NOMO-1 treated with DMSO at 0.1 percent for 48 hours (cell line): ENCODE data around the gene GAPVD1.
"Not testable (repeated sequence)": the region's sequence is repeated elsewhere in the genome, so short reads cannot be mapped to it uniquely, and the experiment has no call there.

Source experiments
- DNase-seq: peaks from one replicate; lab custom pipeline; 2025; ENCODE audit not compliant: unreplicated experiment; lab: John Stamatoyannopoulos, UW

GAPVD1 gene, protein sequence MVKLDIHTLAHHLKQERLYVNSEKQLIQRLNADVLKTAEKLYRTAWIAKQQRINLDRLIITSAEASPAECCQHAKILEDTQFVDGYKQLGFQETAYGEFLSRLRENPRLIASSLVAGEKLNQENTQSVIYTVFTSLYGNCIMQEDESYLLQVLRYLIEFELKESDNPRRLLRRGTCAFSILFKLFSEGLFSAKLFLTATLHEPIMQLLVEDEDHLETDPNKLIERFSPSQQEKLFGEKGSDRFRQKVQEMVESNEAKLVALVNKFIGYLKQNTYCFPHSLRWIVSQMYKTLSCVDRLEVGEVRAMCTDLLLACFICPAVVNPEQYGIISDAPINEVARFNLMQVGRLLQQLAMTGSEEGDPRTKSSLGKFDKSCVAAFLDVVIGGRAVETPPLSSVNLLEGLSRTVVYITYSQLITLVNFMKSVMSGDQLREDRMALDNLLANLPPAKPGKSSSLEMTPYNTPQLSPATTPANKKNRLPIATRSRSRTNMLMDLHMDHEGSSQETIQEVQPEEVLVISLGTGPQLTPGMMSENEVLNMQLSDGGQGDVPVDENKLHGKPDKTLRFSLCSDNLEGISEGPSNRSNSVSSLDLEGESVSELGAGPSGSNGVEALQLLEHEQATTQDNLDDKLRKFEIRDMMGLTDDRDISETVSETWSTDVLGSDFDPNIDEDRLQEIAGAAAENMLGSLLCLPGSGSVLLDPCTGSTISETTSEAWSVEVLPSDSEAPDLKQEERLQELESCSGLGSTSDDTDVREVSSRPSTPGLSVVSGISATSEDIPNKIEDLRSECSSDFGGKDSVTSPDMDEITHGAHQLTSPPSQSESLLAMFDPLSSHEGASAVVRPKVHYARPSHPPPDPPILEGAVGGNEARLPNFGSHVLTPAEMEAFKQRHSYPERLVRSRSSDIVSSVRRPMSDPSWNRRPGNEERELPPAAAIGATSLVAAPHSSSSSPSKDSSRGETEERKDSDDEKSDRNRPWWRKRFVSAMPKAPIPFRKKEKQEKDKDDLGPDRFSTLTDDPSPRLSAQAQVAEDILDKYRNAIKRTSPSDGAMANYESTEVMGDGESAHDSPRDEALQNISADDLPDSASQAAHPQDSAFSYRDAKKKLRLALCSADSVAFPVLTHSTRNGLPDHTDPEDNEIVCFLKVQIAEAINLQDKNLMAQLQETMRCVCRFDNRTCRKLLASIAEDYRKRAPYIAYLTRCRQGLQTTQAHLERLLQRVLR (N-terminal part only)

DNA sequence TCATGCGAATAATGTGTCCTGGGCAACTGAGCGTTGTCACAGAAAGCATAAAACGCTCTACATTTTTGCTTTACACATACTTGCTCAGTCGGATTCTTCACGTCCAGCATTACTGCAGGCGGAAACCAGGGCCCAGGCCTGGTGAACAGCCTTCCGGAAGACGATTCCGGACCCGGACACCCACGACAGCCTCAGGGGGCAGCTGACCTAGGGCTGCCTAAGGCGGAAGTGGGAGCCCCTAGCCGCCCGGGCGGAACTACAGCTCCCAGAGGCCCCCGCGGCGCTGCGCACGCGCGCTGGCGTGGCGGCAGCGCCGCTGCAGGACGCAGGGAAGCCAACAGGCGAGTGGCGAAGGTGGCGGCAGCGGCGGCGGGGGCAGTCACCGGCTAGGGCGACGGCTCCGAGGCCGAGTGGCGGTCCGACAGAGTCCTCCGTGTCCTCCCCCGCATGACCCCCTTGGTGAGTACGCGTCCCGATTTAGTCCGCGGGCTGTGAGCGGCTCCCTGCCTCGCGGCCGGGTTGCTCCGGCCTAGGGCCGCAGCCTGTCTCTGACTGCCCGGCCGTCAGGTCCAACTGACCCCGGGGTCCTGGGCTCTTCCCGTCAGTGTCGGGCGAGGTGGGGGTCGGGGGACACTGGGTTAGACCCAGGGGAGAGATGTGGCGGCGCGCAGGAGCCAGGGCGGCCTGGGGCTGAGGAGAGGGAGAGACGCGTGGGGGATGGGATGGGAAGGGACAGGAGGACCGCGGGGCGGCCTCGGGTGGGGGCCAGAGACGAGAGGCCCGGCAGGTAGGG lies at the start of gene GAPVD1:
TSS of gene GAPVD1 (plus strand) at position 326 of the 793 bp plus-strand sequence. CDS start 37,096 bp downstream, outside the sequence.
- peak; percentile 94 for DNase-seq

DNA sequence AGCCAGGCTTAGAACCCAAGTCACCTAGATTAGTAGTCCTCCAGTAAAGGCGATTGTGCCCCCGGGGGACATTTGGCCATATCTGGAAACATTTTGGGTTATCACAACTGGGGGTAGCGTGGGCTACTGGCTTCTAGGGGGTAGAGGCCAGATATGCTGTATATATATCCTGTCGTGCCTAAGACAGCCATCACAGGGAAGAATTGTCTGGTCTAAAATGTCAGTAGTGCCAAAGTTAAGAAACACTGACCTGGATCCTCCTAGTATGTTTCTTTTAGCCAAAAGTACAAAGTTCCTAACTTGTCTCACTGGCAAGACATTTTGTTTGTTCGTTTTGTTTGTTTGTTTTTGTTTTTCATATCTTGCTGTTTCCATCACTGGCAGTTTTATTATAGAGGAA lies 47.4 kb upstream of the GAPVD1 start:
- no peak for DNase-seq

DNA sequence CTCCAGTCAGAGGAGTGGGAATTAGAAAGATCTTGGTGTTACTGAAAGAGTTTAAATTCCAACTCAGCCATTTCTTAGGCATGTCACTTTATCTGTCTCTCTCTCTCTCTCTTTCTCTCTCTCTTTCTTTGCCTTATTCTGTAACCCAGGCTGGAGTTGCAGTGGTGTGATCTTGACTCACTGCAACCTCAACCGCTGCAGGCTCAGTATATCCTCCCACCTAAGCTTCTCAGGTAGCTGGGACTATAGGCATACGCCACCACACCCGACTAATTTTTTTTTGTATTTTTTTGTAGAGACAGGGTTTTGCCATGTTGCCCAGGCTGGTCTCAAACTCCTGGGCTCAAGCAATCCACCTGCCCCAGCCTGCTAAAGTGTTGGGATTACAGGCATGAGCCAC lies 43.0 kb upstream of the GAPVD1 start:
- DNase-seq, result no peak

DNA sequence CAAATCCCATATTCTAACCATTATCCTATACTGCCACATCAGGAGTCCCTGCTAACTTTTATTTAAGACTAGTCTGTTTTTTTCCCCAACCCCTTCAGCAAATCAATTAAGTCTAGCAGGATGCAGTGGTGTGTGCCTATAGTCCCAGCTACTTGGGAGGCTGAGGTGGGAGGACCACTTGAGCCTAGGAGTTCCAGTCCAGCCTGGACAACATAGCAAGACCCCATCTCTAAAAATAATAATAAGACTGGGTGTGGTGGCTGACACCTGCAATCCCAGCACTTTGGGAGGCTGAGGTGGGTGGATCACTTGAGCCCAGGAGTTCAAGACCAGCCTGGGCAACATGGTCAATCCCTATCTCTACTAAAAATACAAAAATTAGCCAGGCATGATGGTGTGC lies 36.8 kb upstream of the GAPVD1 start:
- not testable (repeated sequence) for DNase-seq

DNA sequence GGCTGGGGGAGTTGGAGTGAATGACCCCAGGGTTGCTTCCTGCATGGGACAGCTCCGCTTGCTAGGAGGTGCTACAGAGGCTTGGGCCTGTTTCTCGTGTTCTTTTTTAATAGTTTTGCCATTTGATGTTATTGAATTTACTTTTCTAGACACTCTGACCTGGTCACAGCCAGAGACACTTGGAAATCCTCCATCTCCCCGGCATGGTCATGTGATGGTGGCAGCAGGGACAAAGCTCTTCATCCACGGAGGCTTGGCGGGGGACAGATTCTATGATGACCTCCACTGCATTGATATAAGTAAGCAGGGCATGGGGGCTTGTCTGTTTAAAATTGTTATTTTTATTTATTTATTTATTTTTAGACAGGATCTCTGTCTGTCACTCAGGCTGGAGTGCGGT lies 33.9 kb upstream of the GAPVD1 start:
- no peak for DNase-seq

DNA sequence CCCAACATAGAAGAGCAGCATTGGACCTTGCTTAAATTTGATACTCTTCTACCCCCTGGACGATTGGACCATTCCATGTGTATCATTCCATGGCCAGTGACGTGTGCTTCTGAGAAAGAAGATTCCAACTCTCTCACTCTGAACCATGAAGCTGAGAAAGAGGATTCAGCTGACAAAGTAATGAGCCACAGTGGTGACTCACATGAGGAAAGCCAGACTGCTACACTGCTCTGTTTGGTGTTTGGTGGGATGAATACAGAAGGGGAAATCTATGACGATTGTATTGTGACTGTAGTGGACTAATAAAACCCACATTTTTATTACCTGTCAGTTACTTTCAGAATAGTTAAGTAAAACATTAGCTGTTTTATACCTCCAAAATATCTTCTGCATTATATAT lies 27.9 kb upstream of the GAPVD1 start:
- no peak for DNase-seq

DNA sequence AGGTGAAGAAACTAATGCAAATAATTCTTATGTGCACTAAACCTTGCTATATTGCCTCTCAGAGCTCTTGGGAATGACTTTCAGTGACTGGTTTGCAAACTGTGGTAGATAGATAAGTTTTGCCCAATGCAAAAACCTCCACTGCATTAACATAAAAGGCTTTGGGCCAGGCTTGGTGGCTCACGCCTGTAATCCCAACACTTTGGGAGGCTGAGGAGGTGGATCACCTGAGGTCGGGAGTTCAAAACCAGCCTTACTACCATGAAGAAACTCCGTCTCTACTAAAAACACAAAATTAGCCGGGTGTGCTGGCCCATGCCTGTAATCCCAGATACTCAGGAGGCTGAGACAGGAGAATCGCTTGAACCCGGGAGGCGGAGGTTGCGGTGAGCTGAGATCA lies 27.5 kb upstream of the GAPVD1 start:
- not testable (repeated sequence) for DNase-seq

DNA sequence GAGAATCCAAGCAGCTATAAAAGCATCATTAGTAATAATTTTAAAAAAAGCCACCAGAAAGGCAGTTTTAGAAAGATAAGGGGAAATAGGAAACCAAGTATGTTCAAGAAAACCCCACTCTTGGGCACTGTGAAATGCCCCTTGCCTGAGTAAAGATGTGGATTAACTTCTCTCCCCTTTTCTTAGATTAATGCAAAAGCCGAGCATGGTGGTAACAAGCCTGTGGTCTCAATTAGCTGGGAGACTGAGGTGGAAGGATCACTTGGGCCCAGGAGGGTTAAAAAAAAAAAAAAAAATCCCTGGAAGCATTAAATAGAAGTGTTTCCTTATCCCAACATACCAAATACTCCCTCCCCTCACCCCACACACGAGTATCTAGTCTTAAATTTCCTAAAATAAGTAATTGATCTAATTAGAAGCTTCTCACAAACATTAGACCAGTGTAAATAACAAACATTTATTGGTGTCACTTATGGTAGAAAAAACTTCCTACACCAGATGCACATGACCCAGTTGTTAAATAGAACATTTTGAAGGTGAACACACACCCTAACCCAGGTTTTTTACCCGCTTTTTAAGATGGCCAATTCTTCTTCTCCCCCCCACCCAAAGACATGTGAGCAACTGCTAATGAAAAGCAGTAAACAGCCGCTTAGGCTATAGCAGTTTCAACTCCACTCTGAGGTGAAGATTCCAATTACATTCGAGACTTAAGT lies 25.7 kb upstream of the GAPVD1 start:
- no peak for DNase-seq

DNA sequence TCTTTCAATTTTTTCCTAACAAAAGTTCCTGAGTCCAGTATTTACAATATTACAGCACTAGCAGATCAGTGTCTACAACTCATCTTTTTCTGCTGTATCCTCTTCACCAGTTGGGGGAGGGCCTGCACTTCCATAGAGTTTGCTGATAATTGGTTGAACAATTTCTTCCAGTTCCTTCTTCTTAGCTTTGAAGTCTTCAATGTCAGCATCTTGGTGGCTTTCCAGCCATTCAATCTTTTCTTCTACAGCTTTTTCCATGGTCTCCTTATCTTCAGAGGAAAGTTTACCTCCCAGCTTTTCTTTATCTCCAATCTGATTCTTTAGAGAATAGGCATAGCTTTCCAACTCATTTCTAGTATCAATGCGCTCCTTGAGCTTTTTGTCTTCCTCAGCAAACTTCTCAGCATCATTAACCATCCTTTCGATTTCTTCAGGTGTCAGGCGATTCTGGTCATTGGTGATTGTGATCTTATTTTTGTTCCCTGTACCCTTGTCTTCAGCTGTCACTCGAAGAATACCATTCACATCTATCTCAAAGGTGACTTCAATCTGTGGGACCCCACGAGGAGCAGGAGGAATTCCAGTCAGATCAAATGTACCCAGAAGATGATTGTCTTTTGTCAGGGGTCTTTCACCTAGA lies 25.0 kb upstream of the GAPVD1 start:
- DNase-seq, result not testable (repeated sequence)

DNA sequence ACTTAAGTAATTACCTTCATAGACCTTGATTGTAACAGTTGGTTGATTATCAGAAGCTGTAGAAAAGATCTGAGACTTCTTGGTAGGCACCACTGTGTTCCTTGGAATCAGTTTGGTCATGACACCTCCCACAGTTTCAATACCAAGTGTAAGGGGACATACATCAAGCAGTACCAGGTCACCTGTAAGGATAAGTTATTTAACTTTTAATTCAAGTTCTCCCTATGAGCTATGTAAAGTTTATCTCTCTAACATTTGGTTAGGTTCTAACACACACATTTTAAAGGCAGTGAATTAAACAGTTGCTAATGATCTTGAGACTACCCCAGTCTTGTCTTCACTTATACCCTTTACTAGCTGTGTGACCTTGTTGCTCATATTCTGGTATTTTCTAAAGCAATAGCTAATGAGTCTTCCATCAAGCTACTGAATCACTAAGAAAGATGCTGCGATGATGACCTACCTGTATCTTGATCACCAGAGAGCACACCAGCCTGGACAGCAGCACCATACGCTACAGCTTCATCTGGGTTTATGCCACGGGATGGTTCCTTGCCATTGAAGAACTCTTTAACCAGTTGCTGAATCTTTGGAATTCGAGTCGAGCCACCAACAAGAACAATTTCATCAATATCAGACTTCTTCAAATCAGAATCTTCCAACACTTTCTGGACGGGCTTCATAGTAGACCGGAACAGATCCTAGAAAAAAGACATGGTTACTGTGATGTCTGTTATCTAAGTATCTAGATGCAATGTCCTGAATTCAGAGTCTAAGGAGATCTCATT lies 23.3 kb upstream of the GAPVD1 start:
- DNase-seq, result no peak

DNA sequence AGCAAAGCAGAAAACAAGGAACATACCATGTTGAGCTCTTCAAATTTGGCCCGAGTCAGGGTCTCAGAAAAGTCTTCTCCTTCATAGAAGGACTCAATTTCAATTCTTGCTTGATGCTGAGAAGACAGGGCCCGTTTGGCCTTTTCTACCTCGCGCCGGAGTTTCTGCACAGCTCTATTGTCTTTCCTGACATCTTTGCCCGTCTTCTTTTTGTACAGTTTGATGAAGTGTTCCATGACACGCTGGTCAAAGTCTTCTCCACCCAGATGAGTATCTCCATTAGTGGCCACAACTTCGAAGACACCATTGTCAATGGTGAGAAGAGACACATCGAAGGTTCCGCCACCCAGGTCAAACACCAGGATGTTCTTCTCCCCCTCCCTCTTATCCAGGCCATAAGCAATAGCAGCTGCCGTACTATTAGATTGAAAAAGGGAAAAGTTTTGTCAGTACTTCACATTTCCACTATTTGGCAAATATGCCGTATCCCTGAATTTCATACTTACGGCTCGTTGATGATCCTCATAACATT lies 22.6 kb upstream of the GAPVD1 start:
- DNase-seq, result no peak

DNA sequence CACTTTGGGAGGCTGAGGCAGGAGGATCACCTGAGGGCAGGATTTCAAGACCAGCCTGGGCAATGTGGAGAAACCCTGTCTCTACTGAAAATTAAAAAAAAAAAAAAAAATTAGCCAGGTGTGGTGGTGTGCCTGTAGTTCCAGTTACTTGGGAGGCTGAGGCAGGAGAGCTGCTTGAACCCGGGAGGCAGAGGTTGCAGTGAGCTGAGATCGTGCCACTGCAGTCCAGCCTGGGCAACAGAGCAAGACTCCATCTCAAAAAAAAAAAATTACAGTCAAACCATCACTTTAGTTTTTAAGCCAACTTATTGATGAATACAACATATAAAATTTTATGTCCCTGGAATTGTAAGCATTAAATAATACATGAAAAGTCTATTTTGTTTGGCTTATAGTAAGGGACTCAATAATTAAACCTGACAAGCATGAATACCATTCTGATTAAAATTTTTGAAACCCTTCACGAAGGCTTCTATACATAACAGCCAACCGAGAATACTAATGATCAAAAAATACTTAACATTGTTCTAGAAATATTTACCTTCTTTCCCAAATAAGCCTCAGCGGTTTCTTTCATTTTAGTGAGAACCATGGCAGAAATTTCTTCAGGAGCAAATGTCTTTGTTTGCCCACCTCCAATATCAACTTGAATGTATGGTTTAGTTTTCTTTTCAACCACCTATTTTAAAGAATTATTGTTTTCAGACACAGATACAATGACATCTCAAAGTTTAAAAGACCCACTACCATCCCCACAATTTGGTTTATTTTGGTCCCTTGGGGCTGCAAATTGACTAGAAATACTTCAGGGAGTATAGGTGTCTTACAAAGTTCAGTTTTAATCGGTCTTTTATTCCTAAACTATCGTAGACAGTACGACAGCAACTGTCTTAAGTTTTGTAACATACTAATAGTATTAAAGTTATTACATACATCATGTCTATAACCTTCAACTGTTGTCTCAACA lies 21.7 kb upstream of the GAPVD1 start:
- no peak for DNase-seq

DNA sequence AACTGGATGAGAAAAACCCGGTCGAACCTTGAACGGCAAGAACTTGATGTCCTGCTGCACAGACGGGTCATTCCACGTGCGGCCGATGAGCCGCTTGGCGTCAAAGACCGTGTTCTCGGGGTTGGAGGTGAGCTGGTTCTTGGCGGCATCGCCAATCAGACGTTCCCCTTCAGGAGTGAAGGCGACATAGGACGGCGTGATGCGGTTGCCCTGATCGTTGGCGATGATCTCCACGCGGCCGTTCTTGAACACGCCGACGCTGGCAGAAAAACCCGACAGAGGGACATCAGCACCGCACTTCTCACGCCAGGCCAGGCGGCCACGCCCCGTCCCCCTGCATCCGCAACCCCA lies 21.0 kb upstream of the GAPVD1 start:
- DNase-seq, result peak; percentile 41

DNA sequence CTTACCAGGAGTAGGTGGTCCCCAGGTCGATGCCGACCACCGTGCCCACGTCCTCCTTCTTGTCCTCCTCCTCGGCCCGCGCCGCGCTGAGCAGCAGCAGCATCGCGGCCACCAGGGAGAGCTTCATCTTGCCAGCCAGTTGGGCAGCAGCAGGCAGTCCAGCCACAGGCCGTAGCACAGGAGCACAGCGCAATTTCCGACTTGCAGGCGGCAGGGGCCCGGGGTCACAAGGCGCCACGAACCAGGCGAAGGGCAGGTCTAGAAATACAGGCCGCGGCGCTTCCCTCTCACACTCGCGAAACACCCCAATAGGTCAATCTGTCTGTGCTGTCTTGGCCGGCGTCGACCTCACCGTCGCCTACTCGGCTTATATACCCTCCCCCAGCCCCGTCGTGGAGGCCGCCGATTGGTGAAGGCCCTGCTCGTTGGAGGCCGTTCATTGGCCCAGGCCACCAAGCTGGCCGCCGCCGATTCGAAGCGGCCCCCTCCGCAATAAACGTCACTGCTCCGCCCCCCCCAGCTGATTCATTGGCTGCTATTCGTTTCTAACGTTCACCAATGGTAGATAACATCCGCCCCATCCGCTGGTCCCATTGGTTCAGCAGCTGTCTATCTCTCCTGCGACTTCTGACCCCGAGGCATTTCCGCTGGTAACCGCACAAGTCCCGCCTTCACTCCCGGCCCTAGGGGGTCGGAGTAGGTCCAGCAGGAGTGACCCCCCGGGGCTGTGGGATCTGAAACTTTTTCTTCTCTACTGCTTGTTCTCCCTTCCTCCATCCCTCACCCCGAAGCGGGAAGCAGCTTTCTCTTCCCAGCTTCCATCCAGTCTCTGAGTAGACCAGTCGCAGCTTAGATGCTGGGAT lies 20.4 kb upstream of the GAPVD1 start, which contains the start of gene HSPA5:
TSS of gene HSPA5 (minus strand) at position 344 of the 863 bp plus-strand sequence. CDS start at position 127, 217 bp downstream.
- peak; percentile 98 for DNase-seq

DNA sequence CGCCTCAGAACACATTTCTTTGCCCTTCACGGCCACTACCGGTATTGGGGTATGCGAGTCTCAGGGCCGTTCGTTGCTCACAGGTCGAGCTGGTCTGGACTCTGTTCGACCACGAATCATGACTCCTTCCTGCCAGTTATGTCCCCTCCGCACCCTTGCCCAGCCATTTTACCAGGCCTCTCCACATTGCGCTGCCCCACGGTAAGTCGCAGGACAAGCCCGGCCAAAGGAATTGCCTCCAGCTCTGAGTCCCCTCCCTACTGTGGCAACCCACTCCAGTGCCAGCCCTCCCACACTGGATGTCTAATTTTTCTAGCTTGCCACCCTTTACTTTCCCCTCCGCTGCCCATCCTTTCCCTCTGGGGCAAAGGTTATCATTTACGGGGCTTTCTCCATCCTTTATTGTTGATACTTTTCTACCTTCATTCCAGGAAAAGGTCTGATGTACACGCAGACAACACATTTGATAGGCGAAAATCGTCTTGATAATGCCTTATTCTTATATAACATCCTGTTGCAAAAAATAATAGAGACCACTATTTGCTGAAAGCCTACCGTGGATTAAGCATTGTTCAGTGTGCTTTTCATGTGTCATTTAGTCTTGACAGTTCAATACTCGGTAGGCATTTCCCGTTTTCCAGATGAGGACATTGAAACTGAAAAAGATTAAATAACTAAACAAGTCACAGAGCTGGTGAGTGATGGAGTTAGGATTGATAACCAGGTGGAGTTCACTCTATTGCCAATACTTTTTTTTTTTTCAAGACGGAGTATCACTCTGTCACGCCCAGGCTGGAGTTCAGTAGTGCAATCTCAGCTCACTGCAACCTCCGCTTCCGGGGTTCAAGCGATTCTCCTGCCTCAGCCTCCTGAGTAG lies 19.5 kb upstream of the GAPVD1 start:
- DNase-seq, result no peak
